Hematopoietic multipotent progenitor cell treated with erythropoietin and hydrocortisone succinate and interleukin-3 and kit ligand, for 4 days (in vitro differentiated cells): ENCODE data around the gene CALD1.

Source experiments
- DNase-seq: peaks from one replicate; pipeline ENCODE4 v3.0.0-alpha.2; 2015

Gene CALD1

GRCh38 chr7:134778941-134779740 is at the start of gene CALD1:
CALD1 (plus strand) TSS chr7:134779634; CDS start chr7:134867734, 88,100 bp downstream.
- no peak for DNase-seq

GRCh38 chr7:134729895-134730294 is 49.5 kb upstream of the CALD1 start:
- no peak for DNase-seq

- DNase-seq, result no peak
Measured at GRCh38 chr7:134730411-134730829, 49.0 kb upstream of the CALD1 start.

- no peak for DNase-seq
Measured at GRCh38 chr7:134731616-134732015, 47.8 kb upstream of the CALD1 start.

- DNase-seq, result no peak
Measured at GRCh38 chr7:134732728-134733127, 46.7 kb upstream of the CALD1 start.

- no peak for DNase-seq
Measured at GRCh38 chr7:134736381-134736780, 43.1 kb upstream of the CALD1 start.

- peak; percentile 65 for DNase-seq
Measured at GRCh38 chr7:134737566-134738345, 41.7 kb upstream of the CALD1 start.

- no peak for DNase-seq
Measured at GRCh38 chr7:134739362-134739761, 40.1 kb upstream of the CALD1 start.

GRCh38 chr7:134740376-134740775 is 39.1 kb upstream of the CALD1 start:
- no peak for DNase-seq

- DNase-seq, result no peak
Measured at GRCh38 chr7:134741907-134742635, 37.4 kb upstream of the CALD1 start.

- DNase-seq, result peak; percentile 3
Measured at GRCh38 chr7:134742688-134743350, 36.6 kb upstream of the CALD1 start.

GRCh38 chr7:134744569-134744968 is 34.9 kb upstream of the CALD1 start:
- no peak for DNase-seq

- no peak for DNase-seq
Measured at GRCh38 chr7:134747326-134747725, 32.1 kb upstream of the CALD1 start.

GRCh38 chr7:134750083-134751062 is 29.1 kb upstream of the CALD1 start:
- DNase-seq, result peak; percentile 68

GRCh38 chr7:134752006-134752760 is 27.3 kb upstream of the CALD1 start:
- no peak for DNase-seq

- DNase-seq, result peak; percentile 53
Measured at GRCh38 chr7:134755422-134756022, 23.9 kb upstream of the CALD1 start.

GRCh38 chr7:134757938-134758337 is 21.5 kb upstream of the CALD1 start:
- DNase-seq, result no peak

- no peak for DNase-seq
Measured at GRCh38 chr7:134758981-134759380, 20.5 kb upstream of the CALD1 start.

- DNase-seq, result no peak
Measured at GRCh38 chr7:134761266-134761665, 18.2 kb upstream of the CALD1 start.

GRCh38 chr7:134763960-134764359 is 15.5 kb upstream of the CALD1 start:
- no peak for DNase-seq
